Ishikawa (cell line): ENCODE results near the gene SERPINA3.

Source experiments
- CEBPB ChIP-seq: IDR thresholded peaks from 2 replicates; pipeline ENCODE4 v1.6.1; 2012
- CREB1 ChIP-seq: IDR thresholded peaks from 2 replicates; pipeline ENCODE4 v1.6.1; 2012; ENCODE audit warnings: low read depth
- RAD21 ChIP-seq: IDR thresholded peaks from 2 replicates; pipeline ENCODE4 v1.6.1; 2012; ENCODE audit warnings: low read depth
- REST ChIP-seq: IDR thresholded peaks from 2 replicates; pipeline ENCODE4 v1.6.1; 2012; ENCODE audit warnings: low read depth, mild to moderate bottlenecking
- TEAD4 ChIP-seq: IDR thresholded peaks from 2 replicates; pipeline ENCODE4 v1.6.1; 2012
- USF1 ChIP-seq: IDR thresholded peaks from 2 replicates; pipeline ENCODE4 v1.6.1; 2012

GRCh38 chr14:94571395-94571794 lies 40.8 kb upstream of the SERPINA3 start:
- TF ChIP-seq REST (no peak), CEBPB (no peak), RAD21 (no peak), USF1 (no peak), CREB1 (no peak), TEAD4 (no peak)
